Gastroesophageal sphincter (tissue), 4 donors: ENCODE measurements around the gene STARD3NL. TPM values are rescaled to one million over a fixed set of nuclear protein-coding genes. Genes with fewer than 3 reads are reported as not detected.
"Not testable (repeated sequence)": the region's sequence is repeated elsewhere in the genome, so short reads cannot be mapped to it uniquely, and the experiment has no call there.

Experiments used
- ATAC-seq: fragments of 150-250 bp; one replicate; pipeline ENCODE4 v1.9.1; 2016; ENCODE audit warnings: mild to moderate bottlenecking, moderate library complexity
- H3K27ac ChIP-seq, 4 donors: fragments of 200-600 bp; sonication (generic) in 3 of 4; 1 replicate in 3 of 4; 2 replicates in 1 of 4; pipeline ENCODE4 v1.5.1; 2016 to 2019
- H3K27me3 ChIP-seq: fragments of 200-600 bp; sonication (generic); one replicate; pipeline ENCODE4 v1.5.1; 2019
- H3K36me3 ChIP-seq, 2 donors: fragments of 200-600 bp; sonication (generic); one replicate each; pipeline ENCODE4 v1.5.1; 2019; ENCODE audit warnings: control low read depth in 1 of 2
- H3K4me1 ChIP-seq, 3 donors: fragments of 200-600 bp; sonication (generic); 1 replicate in 2 of 3; 2 replicates in 1 of 3; pipeline ENCODE4 v1.5.1; 2016 to 2019; ENCODE audit warnings: control low read depth in 2 of 3
- H3K4me3 ChIP-seq, 2 donors: fragments of 200-600 bp; sonication (generic); one replicate each; pipeline ENCODE4 v1.5.1; 2019; ENCODE audit warnings: mild to moderate bottlenecking in 1 of 2, moderate library complexity in 1 of 2
- H3K9me3 ChIP-seq, 3 donors: fragments of 200-600 bp; sonication (generic); one replicate each; pipeline ENCODE4 v1.5.1; 2017 to 2019; ENCODE audit warnings: control low read depth in 2 of 3
- CTCF ChIP-seq, 4 experiments: fragments of 200-600 bp in 2 of 4; fragments of 450-650 bp in 2 of 4; sonication (generic) in 1 of 4; IDR thresholded peaks; one replicate each; pipeline ENCODE4 v1.5.1; 2017 to 2019; ENCODE audit warnings: antibody characterized with exemption in 4 of 4, mild to moderate bottlenecking in 2 of 4, moderate library complexity in 2 of 4
- EP300 ChIP-seq: sonication (generic); formaldehyde crosslinking; IDR thresholded peaks from one replicate; pipeline ENCODE4 v1.6.1; 2017; ENCODE audit warnings: antibody characterized with exemption, mild to moderate bottlenecking
- POLR2A ChIP-seq, 2 donors: fragments of 450-650 bp; IDR thresholded peaks; one replicate each; pipeline ENCODE4 v1.6.1; 2017; ENCODE audit warnings: antibody characterized with exemption in 2 of 2, mild to moderate bottlenecking in 2 of 2, moderate library complexity in 1 of 2
- POLR2AphosphoS5 ChIP-seq: sonication (generic); formaldehyde crosslinking; IDR thresholded peaks from one replicate; pipeline ENCODE4 v1.6.1; 2017; ENCODE audit warnings: antibody characterized with exemption
- WGBS, 2 donors: methylation state at CpG; one replicate each; pipeline ENCODE4 v1.1.5; 2018; ENCODE audit warnings: low coverage in 1 of 2; 5-methylcytosine and 5-hydroxymethylcytosine counted together
- total RNA-seq, 4 donors: library from RNA; depleted of rRNA; stranded (reverse); fragments of >200 nt; gene quantifications; one replicate each; pipeline ENCODE4 v1.1.0, GENCODE V29; 2016

STARD3NL gene
- total RNA-seq, 4 donors from 2014 or later, result 33.7 to 58.9 (median 37.8) TPM

GRCh38 chr7:38235606-38236005 is 57.6 kb downstream of the STARD3NL start:
- Histone ChIP-seq H3K4me3 (no peak overlapping the region), H3K36me3 (peaks cover 3 to 24% of the 10 kb centered on the region in 2 donors), H3K27me3 (no peaks in the 10 kb centered on the region), H3K4me1 (no peaks in the 10 kb centered on the region), H3K27ac (no peak overlapping the region), H3K9me3 (no peaks in the 10 kb centered on the region)
- no peak for ATAC-seq
- 68 to 71% methylated on average over 2 to 4 of the region's 4 CpGs for WGBS, 2 donors
- no peak for TF ChIP-seq POLR2A (IDR thresholded peaks at IDR 0.05)
- TF ChIP-seq CTCF (IDR thresholded peaks at IDR 0.05), result no peak
- TF ChIP-seq EP300, result no peak
- TF ChIP-seq POLR2AphosphoS5, result no peak

- 69 to 70% methylated on average over 2 to 3 of the region's 10 CpGs for WGBS, 2 donors
- not testable (repeated sequence) for H3K4me1 ChIP-seq, H3K9me3 ChIP-seq, H3K27me3 ChIP-seq, H3K36me3 ChIP-seq, H3K4me3 ChIP-seq, ATAC-seq, H3K27ac ChIP-seq
Measured at GRCh38 chr7:38239129-38239528, 61.1 kb downstream of the STARD3NL start.

GRCh38 chr7:38241071-38241470 is 63.0 kb downstream of the STARD3NL start:
- Histone ChIP-seq H3K36me3 (no peaks in the 10 kb centered on the region), H3K4me1 (no peaks in the 10 kb centered on the region), H3K9me3 (no peaks in the 10 kb centered on the region), H3K27ac (no peak overlapping the region), H3K27me3 (no peaks in the 10 kb centered on the region), H3K4me3 (no peak overlapping the region)
- no peak for ATAC-seq
- TF ChIP-seq POLR2A (IDR thresholded peaks at IDR 0.05), result no peak
- TF ChIP-seq EP300, result no peak
- TF ChIP-seq POLR2AphosphoS5, result no peak
- TF ChIP-seq CTCF (IDR thresholded peaks at IDR 0.05), result no peak
- WGBS, 2 donors, result 69 to 73% methylated on average over 2 to 3 of the region's 3 CpGs

- WGBS, 2 donors, result 82 to 86% methylated on average over 5 to 6 of the region's 6 CpGs
- Histone ChIP-seq H3K36me3 (no peaks in the 10 kb centered on the region), H3K27me3 (no peaks in the 10 kb centered on the region), H3K4me3 (no peak overlapping the region), H3K27ac (no peak overlapping the region), H3K9me3 (no peaks in the 10 kb centered on the region), H3K4me1 (no peaks in the 10 kb centered on the region)
- TF ChIP-seq POLR2A (IDR thresholded peaks at IDR 0.05) (no peak), POLR2AphosphoS5 (no peak), EP300 (no peak), CTCF (IDR thresholded peaks at IDR 0.05) (no peak)
- ATAC-seq, result no peak
Measured at GRCh38 chr7:38242814-38243213, 64.8 kb downstream of the STARD3NL start.

GRCh38 chr7:38243345-38243744 is 65.3 kb downstream of the STARD3NL start:
- not testable (repeated sequence) for H3K27me3 ChIP-seq, H3K36me3 ChIP-seq, H3K9me3 ChIP-seq, H3K27ac ChIP-seq, H3K4me3 ChIP-seq, H3K4me1 ChIP-seq, ATAC-seq
- 43 to 70% methylated on average over 5 of the region's 5 CpGs for WGBS, 2 donors

GRCh38 chr7:38244516-38244915 is 66.5 kb downstream of the STARD3NL start:
- no peaks in the 10 kb centered on the region for H3K36me3 ChIP-seq
- 86 to 92% methylated on average over 10 to 13 of the region's 14 CpGs for WGBS, 2 donors
- H3K4me1 ChIP-seq, result no peaks in the 10 kb centered on the region
- TF ChIP-seq EP300 (no peak), CTCF (IDR thresholded peaks at IDR 0.05) (no peak), POLR2AphosphoS5 (no peak), POLR2A (IDR thresholded peaks at IDR 0.05) (no peak)
- H3K27ac ChIP-seq, result no peak overlapping the region
- H3K4me3 ChIP-seq, result no peak overlapping the region
- ATAC-seq, result no peak
- no peaks in the 10 kb centered on the region for H3K9me3 ChIP-seq
- no peaks in the 10 kb centered on the region for H3K27me3 ChIP-seq
